Measurements from ENCODE around the gene LMO1. TPM values are rescaled to one million over a fixed set of nuclear protein-coding genes. Genes with fewer than 3 reads are reported as not detected.

The LMO1 gene
- total RNA-seq, 3 donors from 2014 or later (not counting 1 experiment from before 2014, with no cell fraction given): not detected

GRCh38 chr11:8273287-8273686, 9.6 kb upstream of the LMO1 start:
- H3K9me3 ChIP-seq (ENCODE audit: control insufficient read depth, insufficient read depth, low read length): no peaks in the 10 kb centered on the region
- H3K27ac ChIP-seq (ENCODE audit: low read length): no peak overlapping the region
- no peak overlapping the region for H3K4me3 ChIP-seq (ENCODE audit: low read length)
- no peak overlapping the region for H3K4me3 Mint-ChIP-seq
- no peak overlapping the region for H3K27ac Mint-ChIP-seq
- H3K27me3 Mint-ChIP-seq (ENCODE audit: low read depth in 2 of 2): peaks cover 27 to 58% of the 10 kb centered on the region in 2 donors
- no peaks in the 10 kb centered on the region for H3K9me3 Mint-ChIP-seq
- H3K36me3 ChIP-seq (ENCODE audit: control insufficient read depth, insufficient read depth, low read length): no peaks in the 10 kb centered on the region
- DNase-seq (no peak), ATAC-seq (no peak)
- intact Hi-C loops (cut with micrococcal nuclease): no loop called here
- H3K4me1 ChIP-seq (ENCODE audit: control insufficient read depth, insufficient read depth, low read length): peaks cover 3% of the 10 kb centered on the region
- H3K36me3 Mint-ChIP-seq: no peaks in the 10 kb centered on the region
- H3K4me1 Mint-ChIP-seq: no peaks in the 10 kb centered on the region
- H3K27me3 ChIP-seq (ENCODE audit: control insufficient read depth, insufficient read depth, low read length): peaks cover 8% of the 10 kb centered on the region
- no peak for TF ChIP-seq CTCF (IDR thresholded peaks at IDR 0.05)

- ATAC-seq: no peak
- Histone ChIP-seq H3K27ac (ENCODE audit: low read length) (no peak overlapping the region), H3K4me3 (ENCODE audit: low read length) (no peak overlapping the region), H3K9me3 (ENCODE audit: control insufficient read depth, insufficient read depth, low read length) (no peaks in the 10 kb centered on the region), H3K36me3 (ENCODE audit: control insufficient read depth, insufficient read depth, low read length) (no peaks in the 10 kb centered on the region), H3K27me3 (ENCODE audit: control insufficient read depth, insufficient read depth, low read length) (peaks cover 20% of the 10 kb centered on the region), H3K4me1 (ENCODE audit: control insufficient read depth, insufficient read depth, low read length) (peaks cover 7% of the 10 kb centered on the region)
- no peak for DNase-seq
- intact Hi-C loops (cut with micrococcal nuclease): no loop called here
- peaks cover 28 to 49% of the 10 kb centered on the region in 2 donors for H3K27me3 Mint-ChIP-seq (ENCODE audit: low read depth in 2 of 2)
- no peak for TF ChIP-seq CTCF (IDR thresholded peaks at IDR 0.05)
- no peaks in the 10 kb centered on the region for H3K9me3 Mint-ChIP-seq
- no peaks in the 10 kb centered on the region for H3K4me1 Mint-ChIP-seq
- H3K4me3 Mint-ChIP-seq: no peak overlapping the region
- 90% methylated on average over 4 of the region's 5 CpGs for WGBS (ENCODE audit: insufficient coverage)
- H3K36me3 Mint-ChIP-seq: no peaks in the 10 kb centered on the region
- H3K27ac Mint-ChIP-seq: no peak overlapping the region
Observed at GRCh38 chr11:8271106-8271886, 7.6 kb upstream of the LMO1 start.

GRCh38 chr11:8269636-8270035, 6.0 kb upstream of the LMO1 start:
- no peak for TF ChIP-seq CTCF (IDR thresholded peaks at IDR 0.05)
- Mint-ChIP-seq H3K9me3 (no peaks in the 10 kb centered on the region), H3K4me3 (no peak overlapping the region), H3K27me3 (ENCODE audit: low read depth in 2 of 2) (peaks cover 33 to 57% of the 10 kb centered on the region in 2 donors), H3K4me1 (no peaks in the 10 kb centered on the region), H3K36me3 (no peaks in the 10 kb centered on the region), H3K27ac (no peak overlapping the region)
- intact Hi-C loops (cut with micrococcal nuclease): no loop called here
- DNase-seq (no peak), ATAC-seq (no peak)
- peaks cover 7% of the 10 kb centered on the region for H3K4me1 ChIP-seq (ENCODE audit: control insufficient read depth, insufficient read depth, low read length)
- H3K27me3 ChIP-seq (ENCODE audit: control insufficient read depth, insufficient read depth, low read length): peaks cover 24% of the 10 kb centered on the region
- no peak overlapping the region for H3K27ac ChIP-seq (ENCODE audit: low read length)
- H3K36me3 ChIP-seq (ENCODE audit: control insufficient read depth, insufficient read depth, low read length): no peaks in the 10 kb centered on the region
- H3K9me3 ChIP-seq (ENCODE audit: control insufficient read depth, insufficient read depth, low read length): no peaks in the 10 kb centered on the region
- no peak overlapping the region for H3K4me3 ChIP-seq (ENCODE audit: low read length)
- WGBS (ENCODE audit: insufficient coverage): 63% methylated on average over 2 of the region's 5 CpGs
